NT2/D1 (cell line): ENCODE data around the gene LRRC52.

ENCODE experiments used
- SUZ12 ChIP-seq: IDR thresholded peaks from 2 replicates; pipeline ENCODE4 v1.6.1; 2011; ENCODE audit not compliant: insufficient read length, insufficient read depth; ENCODE audit errors: extremely low read depth
- YY1 ChIP-seq: IDR thresholded peaks from 2 replicates; pipeline ENCODE4 v1.6.1; 2011; ENCODE audit not compliant: insufficient read length, insufficient read depth

DNA sequence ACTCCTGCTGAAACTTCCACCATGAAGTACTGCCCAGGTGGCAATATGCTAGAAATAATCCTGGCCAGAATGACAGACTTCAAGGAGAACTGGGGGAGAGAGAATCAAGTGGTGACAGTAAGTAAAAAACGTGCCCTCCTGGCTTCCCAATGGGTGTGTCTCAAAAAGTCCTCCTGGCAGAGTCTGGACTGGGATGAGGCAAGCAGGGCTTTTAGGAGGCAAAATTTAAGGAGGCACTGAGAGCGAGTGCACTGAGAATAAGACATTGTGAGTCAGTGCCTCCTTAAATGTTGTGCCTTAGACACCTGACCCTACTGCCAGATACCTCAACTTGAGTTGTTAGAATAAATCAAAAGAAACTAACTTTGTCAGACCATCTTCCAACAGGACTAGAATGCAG lies 2.2 kb downstream of the LRRC52 start:
- TF ChIP-seq SUZ12 (no peak), YY1 (no peak)
